GM20000 (cell line): ENCODE data around the gene ZNF746.

Experiments
- DNase-seq: peaks from one replicate; pipeline ENCODE4 v3.0.0; 2012; ENCODE audit warnings: low spot score
- CTCF ChIP-seq: IDR thresholded peaks from 2 replicates; pipeline ENCODE4 v1.5.1; 2012; ENCODE audit warnings: mild to moderate bottlenecking, control low read depth; ENCODE audit errors: extremely low read depth, missing control alignments

Gene ZNF746

GRCh38 chr7:149432121-149432691 is 65.4 kb downstream of the ZNF746 start:
- DNase-seq = no peak
- no peak for TF ChIP-seq CTCF

- DNase-seq = no peak
- TF ChIP-seq CTCF = no peak
These were observed 66.0 kb downstream of the ZNF746 start for GRCh38 chr7:149431486-149432120.

GRCh38 chr7:149430192-149430591 is 67.4 kb downstream of the ZNF746 start:
- DNase-seq = no peak
- no peak for TF ChIP-seq CTCF

- DNase-seq = no peak
- no peak for TF ChIP-seq CTCF
These were observed 69.7 kb downstream of the ZNF746 start for GRCh38 chr7:149427893-149428292.

GRCh38 chr7:149427096-149427680 is 70.4 kb downstream of the ZNF746 start:
- no peak for TF ChIP-seq CTCF
- DNase-seq = no peak

- TF ChIP-seq CTCF = no peak
- no peak for DNase-seq
These were observed 74.0 kb downstream of the ZNF746 start for GRCh38 chr7:149423449-149424110.

- TF ChIP-seq CTCF = no peak
- peak; percentile 67 for DNase-seq
These were observed 74.7 kb downstream of the ZNF746 start for GRCh38 chr7:149422914-149423301.
